Measurements from ENCODE around the gene GNAT1.
"Not testable (repeated sequence)": the region's sequence is repeated elsewhere in the genome, so short reads cannot be mapped to it uniquely, and the experiment has no call there.

The GNAT1 gene

GRCh38 chr3:50237754-50238548 is 46.5 kb downstream of the GNAT1 start:
- DNase-seq (ENCODE audit: low read depth in 2 of 3, low spot score in 2 of 3), result peak; percentile 57 to 76 (median 71)

GRCh38 chr3:50238549-50239026 is 47.2 kb downstream of the GNAT1 start:
- DNase-seq (ENCODE audit: low read depth in 2 of 3, low spot score in 2 of 3), result no peak

GRCh38 chr3:50239649-50240048 is 48.2 kb downstream of the GNAT1 start:
- no peak for DNase-seq (ENCODE audit: low read depth in 2 of 3, low spot score in 2 of 3)

GRCh38 chr3:50241163-50241562 is 49.8 kb downstream of the GNAT1 start:
- DNase-seq (ENCODE audit: low read depth in 2 of 3, low spot score in 2 of 3), result no peak

GRCh38 chr3:50241713-50242380 is 50.4 kb downstream of the GNAT1 start:
- no peak for DNase-seq (ENCODE audit: low read depth in 2 of 3, low spot score in 2 of 3)

- DNase-seq (ENCODE audit: low read depth in 2 of 3, low spot score in 2 of 3), result no peak
Observed at GRCh38 chr3:50242381-50242770, 51.0 kb downstream of the GNAT1 start.

GRCh38 chr3:50242851-50243542 is 51.6 kb downstream of the GNAT1 start:
- no peak for DNase-seq (ENCODE audit: low read depth in 2 of 3, low spot score in 2 of 3)

GRCh38 chr3:50243543-50243895 is 52.1 kb downstream of the GNAT1 start:
- DNase-seq (ENCODE audit: low read depth in 2 of 3, low spot score in 2 of 3), result no peak

- DNase-seq (ENCODE audit: low read depth in 2 of 3, low spot score in 2 of 3), result not testable (repeated sequence)
Observed at GRCh38 chr3:50244813-50245212, 53.4 kb downstream of the GNAT1 start.

- no peak for DNase-seq (ENCODE audit: low read depth in 2 of 3, low spot score in 2 of 3)
Observed at GRCh38 chr3:50245251-50245745, 53.9 kb downstream of the GNAT1 start.

- DNase-seq (ENCODE audit: low read depth in 2 of 3, low spot score in 2 of 3), result peak; percentile 91 to 99 (median 98)
Observed at GRCh38 chr3:50245831-50246516, 54.6 kb downstream of the GNAT1 start.

- peak in 2 of 3 experiments; percentile 75 to 78 for DNase-seq (ENCODE audit: low read depth in 2 of 3, low spot score in 2 of 3)
Observed at GRCh38 chr3:50246517-50246954, 55.1 kb downstream of the GNAT1 start.
